Loucy (cell line): Measurements from ENCODE around the gene MAD1L1.
"Not testable (repeated sequence)": the region's sequence is repeated elsewhere in the genome, so short reads cannot be mapped to it uniquely, and the experiment has no call there.

Experiments
- H2AFZ ChIP-seq: fragments of 200-600 bp; sonication (generic); 2 replicates; pipeline ENCODE4 v1.6.0; 2016; ENCODE audit warnings: antibody characterized with exemption, mild to moderate bottlenecking, low read length, moderate library complexity
- H3F3A ChIP-seq: fragments of 200-600 bp; 2 replicates; pipeline ENCODE4 v1.6.0; 2016; ENCODE audit warnings: antibody characterized with exemption, low read depth, mild to moderate bottlenecking
- H3K27me3 ChIP-seq: fragments of 200-600 bp; sonication (generic); 2 replicates; pipeline ENCODE4 v1.6.1; 2014; ENCODE audit warnings: low read length, mild to moderate bottlenecking; ENCODE audit not compliant: insufficient read depth, poor library complexity, severe bottlenecking
- H3K36me3 ChIP-seq: fragments of 200-600 bp; sonication (generic); 2 replicates; pipeline ENCODE4 v1.6.1; 2016; ENCODE audit warnings: low read length; ENCODE audit not compliant: insufficient read depth
- H3K4me1 ChIP-seq: fragments of 200-600 bp; sonication (generic); 2 replicates; pipeline ENCODE4 v1.5.1; 2014; ENCODE audit warnings: low read length, mild to moderate bottlenecking; ENCODE audit not compliant: insufficient read depth, poor library complexity, severe bottlenecking
- H3K4me2 ChIP-seq: fragments of 200-600 bp; sonication (generic); 2 replicates; pipeline ENCODE4 v1.6.0; 2014; ENCODE audit warnings: antibody characterized with exemption, low read length, low read depth, mild to moderate bottlenecking; ENCODE audit not compliant: poor library complexity, severe bottlenecking
- H3K4me3 ChIP-seq: fragments of 200-600 bp; sonication (generic); 2 replicates; pipeline ENCODE4 v1.5.1; 2014; ENCODE audit warnings: low read length, mild to moderate bottlenecking, mixed read lengths; ENCODE audit not compliant: poor library complexity, severe bottlenecking
- H3K79me2 ChIP-seq: fragments of 200-600 bp; sonication (generic); 2 replicates; pipeline ENCODE4 v1.6.1; 2014; ENCODE audit warnings: low read length; ENCODE audit not compliant: insufficient read depth
- H3K9ac ChIP-seq: fragments of 200-600 bp; sonication (generic); 2 replicates; pipeline ENCODE4 v1.6.0; 2014; ENCODE audit warnings: mild to moderate bottlenecking, low read depth, low read length, moderate library complexity; ENCODE audit not compliant: poor library complexity, severe bottlenecking
- H3K9me2 ChIP-seq: fragments of 200-600 bp; sonication (generic); replicated peaks from 2 replicates; pipeline ENCODE4 v1.6.1; 2016; ENCODE audit warnings: low read depth, low read length, mixed read lengths
- H3K9me3 ChIP-seq: fragments of 200-600 bp; sonication (generic); 2 replicates; pipeline ENCODE4 v1.6.1; 2014; ENCODE audit warnings: mild to moderate bottlenecking, antibody characterized with exemption, low read length, low read depth; ENCODE audit not compliant: insufficient read depth
- H4K20me1 ChIP-seq: fragments of 200-600 bp; sonication (generic); 2 replicates; pipeline ENCODE4 v1.6.0; 2014; ENCODE audit warnings: antibody characterized with exemption, low read length, mild to moderate bottlenecking; ENCODE audit not compliant: insufficient read depth, poor library complexity, severe bottlenecking
- EZH2phosphoT487 ChIP-seq: fragments of 200-600 bp; IDR thresholded peaks from 2 replicates; pipeline ENCODE4 v1.6.1; 2018; ENCODE audit warnings: antibody characterized with exemption, mild to moderate bottlenecking, moderate library complexity, borderline replicate concordance
- TF ChIP-seq, protein P1 (sequence below): fragments of 200-600 bp; sonication (generic); conservative IDR thresholded peaks from 2 replicates; pipeline ENCODE4 v1.5.1; 2014; ENCODE audit warnings: mild to moderate bottlenecking, antibody characterized with exemption, low read length

Gene MAD1L1

DNA sequence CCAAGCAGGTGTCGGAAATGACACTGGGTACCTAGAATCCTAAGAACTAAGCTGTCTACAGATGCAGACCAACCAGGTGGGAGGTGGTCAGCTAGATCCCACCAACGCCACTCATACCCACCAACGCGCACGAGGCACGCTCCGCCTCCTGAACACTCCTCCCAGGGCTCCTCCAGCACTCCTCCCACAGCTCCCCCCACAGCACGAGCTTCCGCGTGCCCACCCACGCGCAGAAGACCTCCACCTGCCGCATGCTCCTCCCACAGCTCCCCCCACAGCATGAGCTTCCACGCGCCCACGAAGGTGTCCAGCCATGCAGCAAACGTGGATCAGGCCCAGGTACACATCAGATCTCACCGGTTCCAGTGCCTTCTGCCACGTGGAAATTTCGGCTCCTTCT lies 196.0 kb downstream of the MAD1L1 start:
- no peak overlapping the region for H3K4me2 ChIP-seq
- H3K9me3 ChIP-seq, result no peaks in the 10 kb centered on the region
- TF ChIP-seq EZH2phosphoT487, result no peak
- TF ChIP-seq, protein P1, sequence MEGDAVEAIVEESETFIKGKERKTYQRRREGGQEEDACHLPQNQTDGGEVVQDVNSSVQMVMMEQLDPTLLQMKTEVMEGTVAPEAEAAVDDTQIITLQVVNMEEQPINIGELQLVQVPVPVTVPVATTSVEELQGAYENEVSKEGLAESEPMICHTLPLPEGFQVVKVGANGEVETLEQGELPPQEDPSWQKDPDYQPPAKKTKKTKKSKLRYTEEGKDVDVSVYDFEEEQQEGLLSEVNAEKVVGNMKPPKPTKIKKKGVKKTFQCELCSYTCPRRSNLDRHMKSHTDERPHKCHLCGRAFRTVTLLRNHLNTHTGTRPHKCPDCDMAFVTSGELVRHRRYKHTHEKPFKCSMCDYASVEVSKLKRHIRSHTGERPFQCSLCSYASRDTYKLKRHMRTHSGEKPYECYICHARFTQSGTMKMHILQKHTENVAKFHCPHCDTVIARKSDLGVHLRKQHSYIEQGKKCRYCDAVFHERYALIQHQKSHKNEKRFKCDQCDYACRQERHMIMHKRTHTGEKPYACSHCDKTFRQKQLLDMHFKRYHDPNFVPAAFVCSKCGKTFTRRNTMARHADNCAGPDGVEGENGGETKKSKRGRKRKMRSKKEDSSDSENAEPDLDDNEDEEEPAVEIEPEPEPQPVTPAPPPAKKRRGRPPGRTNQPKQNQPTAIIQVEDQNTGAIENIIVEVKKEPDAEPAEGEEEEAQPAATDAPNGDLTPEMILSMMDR, result no peak
- no peaks in the 10 kb centered on the region for H3F3A ChIP-seq
- H3K36me3 ChIP-seq, result peaks cover under 1% of the 10 kb centered on the region; the same call in 1 of the 2 replicates
- H3K79me2 ChIP-seq, result peaks cover 16% of the 10 kb centered on the region; the same call in 1 of the 2 replicates
- H3K4me3 ChIP-seq, result no peak overlapping the region
- no peaks in the 10 kb centered on the region for H4K20me1 ChIP-seq
- H3K4me1 ChIP-seq, result peaks cover 32% of the 10 kb centered on the region
- no peak overlapping the region for H2AFZ ChIP-seq
- H3K9me2 ChIP-seq, result no peaks in the 10 kb centered on the region
- H3K27me3 ChIP-seq, result no peaks in the 10 kb centered on the region
- no peak overlapping the region for H3K9ac ChIP-seq

DNA sequence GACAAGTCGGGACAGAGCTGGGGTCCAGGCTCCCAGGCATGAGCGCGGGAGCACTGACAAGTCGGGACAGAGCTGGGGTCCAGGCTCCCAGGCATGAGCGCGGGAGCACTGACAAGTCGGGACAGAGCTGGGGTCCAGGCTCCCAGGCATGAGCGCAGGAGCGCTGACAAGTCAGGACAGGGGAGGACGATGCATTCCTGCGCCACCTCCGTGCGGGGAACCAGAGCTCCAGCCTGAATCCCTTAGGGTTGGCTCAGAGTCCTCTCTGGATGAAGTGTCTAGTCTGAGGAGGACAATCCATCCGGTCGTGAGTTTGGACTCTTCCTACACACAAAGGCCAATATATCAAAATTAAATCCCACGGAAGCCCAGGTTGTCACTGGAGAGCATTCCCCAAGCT lies 196.5 kb downstream of the MAD1L1 start:
- H3K9me2 ChIP-seq, H4K20me1 ChIP-seq, H3F3A ChIP-seq, H3K4me3 ChIP-seq, H2AFZ ChIP-seq, H3K27me3 ChIP-seq, H3K36me3 ChIP-seq, H3K9ac ChIP-seq, H3K4me2 ChIP-seq, H3K9me3 ChIP-seq: not testable (repeated sequence)
- H3K4me1 ChIP-seq, result peaks cover 37% of the 10 kb centered on the region
- peaks cover 16% of the 10 kb centered on the region; the same call in 1 of the 2 replicates for H3K79me2 ChIP-seq

DNA sequence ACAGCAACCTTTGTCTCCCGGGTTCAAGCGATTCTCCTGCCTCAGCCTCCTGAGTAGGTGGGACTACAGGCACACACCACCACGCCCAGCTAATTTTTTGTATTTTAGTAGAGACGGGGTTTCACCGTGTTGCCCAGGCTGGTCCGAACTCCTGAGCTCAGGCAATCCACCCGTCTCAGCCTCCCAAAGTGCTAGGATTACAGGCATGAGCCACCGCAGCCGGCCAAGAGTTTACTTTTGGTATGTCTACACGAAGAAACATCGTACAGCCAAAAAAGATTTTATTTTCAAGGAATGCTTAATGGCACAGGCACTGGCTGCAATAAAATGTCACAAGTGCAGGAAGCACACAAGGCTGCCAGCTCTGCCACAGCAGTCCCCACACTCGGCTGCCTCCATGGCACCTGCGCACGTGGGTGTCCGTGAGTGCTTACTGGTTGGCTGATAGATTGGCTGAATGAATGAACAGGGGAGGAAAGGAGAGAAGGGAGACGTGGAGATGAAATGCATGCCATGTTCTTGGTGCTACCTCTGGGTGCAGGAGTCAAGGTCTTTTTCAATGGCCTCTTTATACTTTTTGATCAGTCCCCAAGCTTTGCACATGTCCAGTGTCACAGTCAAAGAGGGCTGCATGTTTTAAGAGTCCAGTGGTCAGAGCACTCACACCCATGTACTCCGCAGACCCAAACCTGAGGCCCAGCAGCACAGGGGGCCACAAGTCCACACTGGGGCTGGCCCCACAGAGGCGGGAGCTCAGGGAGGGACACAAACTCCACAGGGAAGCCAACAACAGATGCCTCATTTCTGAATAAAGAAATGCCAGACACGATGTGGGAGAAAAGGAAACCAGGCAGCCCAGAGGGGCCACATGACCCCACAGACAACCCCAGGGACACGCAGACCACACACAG lies 198.2 kb downstream of the MAD1L1 start:
- no peaks in the 10 kb centered on the region for H3K27me3 ChIP-seq
- H4K20me1 ChIP-seq, result no peaks in the 10 kb centered on the region
- H3K9me3 ChIP-seq, result no peaks in the 10 kb centered on the region
- H3K36me3 ChIP-seq, result no peaks in the 10 kb centered on the region
- H3K4me3 ChIP-seq, result no peak overlapping the region
- no peaks in the 10 kb centered on the region for H3K9me2 ChIP-seq
- TF ChIP-seq EZH2phosphoT487, result no peak
- TF ChIP-seq, protein P1, result no peak
- H3F3A ChIP-seq, result no peaks in the 10 kb centered on the region
- H3K79me2 ChIP-seq, result peaks cover 20% of the 10 kb centered on the region; the same call in 1 of the 2 replicates
- peaks cover 31% of the 10 kb centered on the region for H3K4me1 ChIP-seq
- no peak overlapping the region for H3K9ac ChIP-seq
- H3K4me2 ChIP-seq, result no peak overlapping the region
- H2AFZ ChIP-seq, result no peak overlapping the region
